H7 (cell line): Measurements from ENCODE around the gene ZNF774. TPM values are rescaled to one million over a fixed set of nuclear protein-coding genes. Genes with fewer than 3 reads are reported as not detected.
"Not testable (repeated sequence)": the region's sequence is repeated elsewhere in the genome, so short reads cannot be mapped to it uniquely, and the experiment has no call there.

Experiments used
- DNase-seq: peaks from one replicate; pipeline ENCODE4 v3.0.0; 2012
- H3K27me3 ChIP-seq: 2 replicates; pipeline ENCODE4 v1.6.0; 2011; ENCODE audit warnings: mild to moderate bottlenecking, low read length; ENCODE audit not compliant: control insufficient read depth, insufficient read depth
- H3K36me3 ChIP-seq: replicated peaks from 2 replicates; pipeline ENCODE4 v1.5.1; 2011; ENCODE audit warnings: low read length; ENCODE audit not compliant: control insufficient read depth, insufficient read depth
- H3K4me3 ChIP-seq: 2 replicates; pipeline ENCODE4 v1.5.1; 2011; ENCODE audit warnings: low read depth, mild to moderate bottlenecking, control low read depth, low read length, moderate library complexity; ENCODE audit not compliant: insufficient read depth
- total RNA-seq: library from RNA; depleted of rRNA; stranded (reverse); fragments of >200 nt; shearing (Covaris generic); gene quantifications from 2 replicates; pipeline ENCODE4 v1.2.3, GENCODE V29; 2014

ZNF774 gene
- total RNA-seq, 1 experiment from 2014 or later = 0.73 TPM

DNA sequence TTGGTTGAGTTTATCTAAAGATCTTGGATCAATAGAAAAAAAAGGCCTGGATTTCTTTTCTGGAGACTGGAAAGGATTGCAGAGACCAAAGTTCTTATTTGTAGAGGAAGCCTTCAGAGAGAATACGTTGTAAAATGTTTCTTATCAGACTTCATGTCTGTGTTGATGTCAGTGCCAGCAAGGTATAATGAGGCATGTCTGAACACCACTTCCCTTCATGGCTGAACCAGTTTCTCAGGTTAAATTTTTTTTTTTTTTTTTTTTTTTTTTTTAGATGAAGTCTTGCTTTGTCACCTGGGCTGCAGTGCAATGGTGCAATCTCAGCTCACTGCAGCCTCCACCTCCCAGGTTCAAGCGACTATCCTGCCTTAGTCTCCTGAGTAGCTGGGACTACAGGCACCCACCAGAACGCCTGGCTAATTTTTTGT is 17.8 kb upstream of the ZNF774 start:
- Histone ChIP-seq H3K4me3 (no peak overlapping the region), H3K27me3 (no peaks in the 10 kb centered on the region)

DNA sequence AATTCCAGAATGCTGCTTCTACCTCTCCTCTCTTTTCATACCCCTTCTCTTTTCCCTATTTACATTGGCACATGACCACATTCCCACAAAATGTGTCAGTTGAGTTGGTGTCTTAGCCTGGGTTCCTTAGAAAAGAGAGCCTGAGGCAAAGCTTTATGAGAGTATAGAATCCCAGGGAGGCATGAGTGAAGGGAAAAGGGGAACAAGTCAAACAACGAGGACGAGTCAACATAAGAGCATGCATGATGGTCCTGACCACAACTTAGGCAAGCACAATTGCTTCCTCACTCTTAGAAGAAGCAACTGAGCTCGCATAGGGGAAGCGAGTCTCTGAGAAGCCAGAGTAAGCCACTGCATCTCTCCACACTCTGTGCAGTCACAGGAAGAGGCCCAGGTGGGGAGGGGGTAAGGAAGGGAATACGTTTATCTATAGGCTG is 15.4 kb upstream of the ZNF774 start:
- no peak for DNase-seq
- Histone ChIP-seq H3K27me3 (no peaks in the 10 kb centered on the region), H3K4me3 (no peak overlapping the region)

More for the DNA sequence above, 17.8 kb upstream of the ZNF774 start:
- no peaks in the 10 kb centered on the region for H3K36me3 ChIP-seq
- no peak for DNase-seq

DNA sequence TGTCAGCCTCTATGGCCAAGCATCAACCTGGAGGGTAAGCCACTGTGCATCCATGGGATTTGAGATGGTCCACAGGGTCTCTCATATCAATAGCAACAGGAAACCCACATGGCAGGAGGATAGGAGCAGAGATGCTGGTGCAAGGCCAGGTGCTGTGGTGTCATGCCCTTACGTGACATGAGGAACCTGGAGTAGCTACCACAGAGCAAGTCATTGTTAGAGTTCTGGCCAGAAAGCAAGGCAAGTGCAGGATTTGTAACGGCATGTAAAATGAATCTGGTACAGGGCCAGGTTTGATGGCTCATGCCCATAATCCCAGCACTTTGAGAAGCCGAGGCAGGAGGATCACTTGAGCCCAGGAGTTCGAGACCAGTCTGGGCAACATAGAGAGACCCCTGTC is 14.8 kb upstream of the ZNF774 start:
- Histone ChIP-seq H3K27me3 (no peaks in the 10 kb centered on the region), H3K4me3 (no peak overlapping the region), H3K36me3 (no peaks in the 10 kb centered on the region)
- DNase-seq = no peak

More for the DNA sequence above, 15.4 kb upstream of the ZNF774 start:
- no peaks in the 10 kb centered on the region for H3K36me3 ChIP-seq

DNA sequence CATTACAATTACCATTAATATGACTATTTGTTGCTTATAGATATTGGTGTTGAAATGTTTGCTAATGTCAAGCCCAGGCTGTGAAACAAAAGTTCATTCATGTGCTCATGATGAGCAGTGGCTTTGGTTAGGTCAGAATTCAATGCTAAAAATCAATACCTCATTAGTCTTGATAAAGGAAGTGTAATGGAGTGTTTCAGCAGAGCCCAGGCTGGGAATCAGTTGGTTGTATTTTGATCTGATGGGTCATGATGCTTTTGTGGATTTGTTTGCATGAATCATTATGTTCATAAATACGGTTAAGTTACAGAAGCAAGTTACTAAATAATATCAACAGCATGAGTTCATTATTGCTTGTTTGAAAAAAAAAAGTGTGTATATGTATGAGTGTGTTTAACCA is 13.6 kb upstream of the ZNF774 start:
- H3K4me3 ChIP-seq = no peak overlapping the region
- no peaks in the 10 kb centered on the region for H3K27me3 ChIP-seq
- DNase-seq = no peak
- no peaks in the 10 kb centered on the region for H3K36me3 ChIP-seq

DNA sequence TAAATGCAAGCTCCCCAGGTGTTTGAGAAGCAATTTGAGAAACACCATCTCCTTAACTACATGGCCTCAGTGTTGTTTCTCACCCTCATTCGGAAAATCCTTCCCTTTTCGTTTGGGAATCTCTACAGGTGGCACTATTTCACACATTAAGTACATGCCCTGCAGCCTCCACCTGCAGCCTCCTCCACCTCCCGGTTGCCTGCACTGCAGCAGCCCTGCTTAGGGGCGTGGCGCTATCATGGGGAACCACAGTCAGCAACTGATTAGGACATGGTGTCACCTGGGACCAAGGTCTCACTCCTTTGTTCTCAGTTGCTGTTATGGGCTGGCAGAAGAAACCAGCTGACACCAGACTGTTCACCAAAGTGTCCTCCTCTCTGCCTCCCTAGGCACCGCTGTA is 11.7 kb upstream of the ZNF774 start:
- H3K4me3 ChIP-seq = no peak overlapping the region
- no peaks in the 10 kb centered on the region for H3K36me3 ChIP-seq
- no peaks in the 10 kb centered on the region for H3K27me3 ChIP-seq
- DNase-seq = peak; percentile 64

DNA sequence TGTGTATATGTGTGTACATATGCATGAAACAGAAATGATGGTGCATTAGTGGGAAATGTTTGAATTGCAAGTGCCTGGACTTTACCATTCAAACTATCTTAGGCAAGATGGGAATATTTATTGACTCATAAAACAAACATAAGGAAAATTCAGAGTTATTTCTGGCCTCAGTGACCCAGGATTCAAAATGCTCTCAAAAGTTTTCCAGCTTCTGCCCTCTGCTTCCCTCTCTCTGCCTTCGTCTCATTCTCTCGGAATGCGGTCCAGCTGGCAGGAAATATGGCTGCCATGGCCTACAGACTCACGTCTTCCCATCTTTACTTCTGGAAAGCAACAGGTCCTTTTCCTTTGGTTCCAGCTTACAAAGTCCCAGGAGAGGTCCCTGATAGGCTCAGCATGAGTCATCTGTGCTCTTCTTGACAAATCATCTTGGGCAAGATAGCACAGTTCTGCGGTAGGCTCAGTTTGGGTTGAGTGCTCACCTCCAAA is 8.7 kb upstream of the ZNF774 start:
- no peak for DNase-seq
- Histone ChIP-seq H3K36me3 (no peaks in the 10 kb centered on the region), H3K27me3 (no peaks in the 10 kb centered on the region), H3K4me3 (no peak overlapping the region)

DNA sequence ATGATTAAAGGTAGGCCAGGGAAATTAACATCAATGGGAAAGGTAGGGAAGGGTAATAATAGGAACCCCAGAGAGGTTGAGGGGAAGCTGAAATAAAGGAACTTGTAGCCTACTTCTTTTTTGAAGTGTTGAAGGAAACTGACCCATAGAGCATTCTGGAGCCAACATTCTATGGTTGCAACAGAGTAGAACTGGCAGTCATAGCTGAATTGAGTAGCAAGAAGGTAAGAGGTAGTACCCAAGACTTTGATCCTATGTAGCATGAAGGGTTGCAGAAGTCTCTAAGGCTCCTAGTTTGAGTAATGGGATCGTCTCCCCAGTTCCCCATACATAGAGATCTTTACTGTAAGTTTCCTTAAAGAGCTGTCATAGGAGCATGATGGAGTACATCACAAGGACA is 7.4 kb upstream of the ZNF774 start:
- H3K4me3 ChIP-seq = no peak overlapping the region
- DNase-seq = no peak
- H3K36me3 ChIP-seq = no peaks in the 10 kb centered on the region
- no peaks in the 10 kb centered on the region for H3K27me3 ChIP-seq

DNA sequence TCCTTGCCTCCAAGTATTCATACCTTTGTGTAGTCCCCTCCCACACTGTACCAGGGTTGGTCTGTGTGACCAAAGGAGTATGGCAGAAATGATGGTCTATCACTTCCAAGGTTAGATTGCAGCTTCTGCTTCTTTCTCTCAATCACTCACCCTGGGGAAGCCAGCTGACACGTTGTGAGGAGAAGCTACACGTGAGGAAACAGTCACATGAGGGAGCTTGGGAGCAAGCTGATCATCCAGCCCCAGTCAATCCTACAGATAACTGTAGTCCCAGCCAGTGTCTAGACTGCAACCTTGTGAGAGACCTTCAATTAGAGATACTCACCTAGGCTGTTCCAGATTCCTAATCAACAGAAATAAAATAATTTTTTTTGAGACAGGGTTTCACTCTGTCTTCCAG is 6.2 kb upstream of the ZNF774 start:
- Histone ChIP-seq H3K4me3 (no peak overlapping the region), H3K27me3 (no peaks in the 10 kb centered on the region), H3K36me3 (no peaks in the 10 kb centered on the region)
- DNase-seq = no peak

DNA sequence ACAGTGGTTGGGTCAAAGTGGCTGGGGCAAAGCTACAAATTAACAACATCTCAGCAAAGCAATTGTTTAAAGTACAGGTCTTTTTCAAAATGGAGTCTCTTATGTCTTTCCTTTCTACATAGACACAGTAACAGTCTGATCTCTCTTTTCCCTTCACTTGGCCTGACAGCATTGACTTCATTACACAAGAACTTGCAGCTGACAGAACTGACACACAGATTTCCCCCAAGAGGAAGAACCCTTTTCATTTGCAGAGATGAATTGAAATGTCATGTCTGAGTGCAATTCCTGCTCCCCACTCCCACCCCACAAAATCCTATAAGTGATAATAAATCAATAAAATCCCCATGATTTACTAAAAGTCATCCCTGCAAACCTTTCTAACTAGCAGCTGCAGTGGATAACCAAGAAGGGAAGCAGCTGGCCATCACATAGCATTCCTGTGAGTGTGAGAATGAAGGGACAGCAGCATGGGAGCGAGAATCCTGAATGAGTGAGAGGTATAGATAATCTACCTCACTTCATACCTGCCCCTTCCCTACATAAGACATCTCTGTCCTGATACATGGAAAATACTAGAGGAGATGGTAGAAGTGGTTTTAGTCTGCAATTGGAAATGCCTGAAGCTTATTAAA is 4.5 kb upstream of the ZNF774 start:
- not testable (repeated sequence) for H3K36me3 ChIP-seq, DNase-seq, H3K4me3 ChIP-seq, H3K27me3 ChIP-seq

DNA sequence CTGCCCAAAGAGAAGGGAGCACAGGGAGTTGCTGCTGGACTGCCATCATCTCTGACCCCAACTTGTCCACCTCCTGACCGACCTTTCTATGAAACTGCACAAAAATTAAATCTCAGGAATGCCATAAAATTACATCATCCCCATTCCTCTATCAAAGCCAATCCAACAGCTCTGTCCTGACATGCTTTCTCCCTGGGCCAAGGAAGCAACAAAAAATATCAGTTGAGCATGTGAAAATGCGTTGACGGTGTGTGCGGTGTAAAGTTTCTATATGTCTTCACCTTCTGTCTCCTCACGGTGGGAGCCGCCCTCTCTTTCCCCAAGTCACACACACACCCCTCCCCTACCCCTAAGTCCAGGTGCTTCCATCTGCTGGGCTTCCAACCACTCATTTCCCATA is 3.6 kb upstream of the ZNF774 start:
- no peak for DNase-seq
- Histone ChIP-seq H3K4me3 (no peak overlapping the region), H3K27me3 (no peaks in the 10 kb centered on the region), H3K36me3 (no peaks in the 10 kb centered on the region)

DNA sequence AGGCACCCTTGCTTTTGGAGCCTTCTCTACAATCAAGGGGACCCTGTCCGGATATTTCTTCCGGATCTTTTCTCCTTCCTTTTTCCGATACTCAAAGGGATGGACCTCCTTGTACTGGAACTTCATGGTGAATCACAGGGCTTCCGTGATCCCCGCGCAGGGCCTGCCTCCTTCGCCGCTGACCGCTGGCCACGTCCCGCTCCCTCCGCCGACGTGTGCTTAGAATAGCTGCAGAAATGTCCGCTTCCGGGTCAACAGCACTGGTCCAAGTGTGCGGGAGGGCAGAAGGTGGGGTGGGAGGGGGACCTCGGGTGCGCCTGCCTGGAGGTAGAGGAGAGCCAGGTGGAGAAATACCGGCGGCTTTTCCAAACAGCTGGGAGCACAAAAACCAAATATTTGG is 3.0 kb upstream of the ZNF774 start:
- Histone ChIP-seq H3K36me3 (no peaks in the 10 kb centered on the region), H3K27me3 (no peaks in the 10 kb centered on the region), H3K4me3 (no peak overlapping the region)
- no peak for DNase-seq

DNA sequence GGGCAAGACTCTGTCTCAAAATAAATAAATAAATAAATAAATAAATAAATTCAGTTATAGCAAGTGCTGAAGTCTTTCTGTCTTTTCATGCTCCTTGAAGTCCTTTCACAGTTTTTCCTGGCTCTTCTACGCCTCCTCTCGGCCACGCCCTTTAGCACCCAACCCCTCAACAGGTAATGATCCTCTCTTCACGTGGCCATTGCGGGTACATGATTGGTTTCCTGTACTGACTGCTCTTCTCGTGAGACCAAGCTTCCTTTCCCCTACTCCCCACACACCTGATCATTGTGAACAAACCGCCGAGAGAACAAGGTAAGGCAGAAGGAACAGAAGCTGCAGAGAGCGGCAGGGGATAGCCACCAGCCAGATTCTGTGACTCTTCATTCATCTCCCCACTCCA is 2.3 kb upstream of the ZNF774 start:
- Histone ChIP-seq H3K4me3 (no peak overlapping the region), H3K36me3 (no peaks in the 10 kb centered on the region), H3K27me3 (no peaks in the 10 kb centered on the region)
- DNase-seq = no peak

DNA sequence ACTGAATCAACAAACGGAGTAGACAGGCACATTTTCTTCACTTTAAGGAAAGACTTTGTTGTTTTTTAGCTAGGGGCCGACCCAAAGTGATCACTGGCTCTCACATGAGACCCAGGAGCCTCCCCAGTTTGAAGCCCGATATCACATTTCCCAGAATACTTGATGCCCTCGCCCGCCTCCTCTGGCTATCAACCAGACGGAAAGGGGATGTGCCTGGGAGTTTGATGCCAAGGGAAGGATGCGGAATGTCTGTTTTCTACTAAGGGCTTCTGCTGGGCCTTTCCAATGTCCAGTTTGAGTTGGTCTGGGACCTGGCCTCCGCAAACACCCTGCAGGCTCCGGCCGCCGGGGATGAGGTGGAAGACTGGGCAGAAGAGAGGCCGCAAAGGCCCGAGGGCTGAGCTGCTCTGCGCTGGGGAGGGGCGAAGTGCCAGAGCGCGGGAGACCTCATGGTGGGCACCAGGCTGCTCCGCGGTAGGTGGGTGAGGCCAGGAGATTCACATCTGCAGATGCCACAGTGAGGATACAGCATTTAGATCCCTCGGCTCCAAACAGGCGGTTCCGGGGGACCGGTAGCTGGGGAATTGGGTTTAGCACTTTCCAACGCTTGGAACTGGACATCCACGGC is 491 bp upstream of the ZNF774 start:
- peak; percentile 86 for DNase-seq
- H3K27me3 ChIP-seq = no peaks in the 10 kb centered on the region
- no peaks in the 10 kb centered on the region for H3K36me3 ChIP-seq
- peak overlapping the region; percentile 79 for H3K4me3 ChIP-seq

DNA sequence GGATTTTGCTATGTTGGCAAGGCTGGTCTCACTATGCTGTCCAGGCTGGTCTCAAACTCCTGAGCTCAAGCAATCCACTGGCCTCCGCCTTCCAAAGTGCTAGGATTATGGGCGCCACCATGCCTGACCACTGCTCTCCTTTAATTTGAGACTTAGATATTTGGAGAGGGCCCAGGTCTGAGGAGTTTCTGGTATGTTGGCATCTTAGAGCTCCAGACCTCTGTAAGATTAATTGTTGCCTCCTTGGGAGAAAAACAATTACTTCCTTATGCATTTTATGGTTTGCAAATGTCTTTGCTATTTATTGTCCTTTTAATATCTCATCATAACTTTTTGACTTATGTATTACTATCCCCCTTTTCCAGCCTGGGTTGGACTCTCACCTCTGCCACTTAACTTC is 2.9 kb downstream of the ZNF774 start:
- H3K4me3 ChIP-seq = no peak overlapping the region
- H3K36me3 ChIP-seq = no peaks in the 10 kb centered on the region
- no peak for DNase-seq
- H3K27me3 ChIP-seq = no peaks in the 10 kb centered on the region

DNA sequence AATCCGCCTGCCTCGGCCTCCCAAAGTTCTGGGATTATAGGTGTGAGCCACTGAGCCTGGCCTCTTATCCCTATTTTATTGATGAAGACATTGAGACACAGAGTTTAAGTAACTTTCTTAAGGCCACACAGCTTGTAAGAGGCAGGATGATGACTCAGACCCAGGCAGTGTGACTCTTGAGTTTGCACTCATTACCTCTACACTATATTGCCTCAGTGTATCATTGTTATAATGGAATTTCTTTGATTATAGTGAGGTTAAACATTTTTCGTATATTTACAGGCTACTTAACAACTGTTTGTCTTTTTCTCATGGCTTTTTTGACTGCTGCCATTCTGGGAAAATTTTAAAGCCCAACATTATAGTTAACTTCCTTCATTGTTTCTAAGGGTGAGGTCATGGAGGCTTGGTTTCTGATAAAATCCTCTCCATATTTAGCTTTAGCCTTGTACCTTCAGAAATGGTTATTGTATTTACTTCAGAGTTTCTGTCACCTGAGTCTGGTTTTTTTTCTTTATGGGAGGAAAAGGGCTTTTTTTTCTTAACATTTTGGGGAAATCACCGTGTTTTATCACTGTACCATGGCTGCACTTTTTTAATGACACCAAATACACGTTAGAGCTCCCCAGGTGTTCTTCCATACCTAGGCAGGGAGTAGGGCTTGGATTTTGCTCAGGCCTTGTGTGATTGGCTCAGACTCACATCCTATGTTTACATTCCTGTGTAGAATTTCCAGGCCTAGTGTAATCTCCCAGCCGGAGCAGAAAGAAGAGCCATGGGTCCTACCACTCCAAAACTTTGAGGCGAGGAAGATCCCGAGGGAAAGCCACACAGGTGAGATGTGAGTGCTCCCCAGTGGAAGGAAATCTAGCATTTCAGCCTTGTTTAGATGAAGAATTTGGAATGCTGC is 6.3 kb downstream of the ZNF774 start:
- H3K4me3 ChIP-seq = no peak overlapping the region
- no peaks in the 10 kb centered on the region for H3K36me3 ChIP-seq
- no peak for DNase-seq
- no peaks in the 10 kb centered on the region for H3K27me3 ChIP-seq
